ENCODE results near the gene TBX4. TPM values are rescaled to one million over a fixed set of nuclear protein-coding genes. Genes with fewer than 3 reads are reported as not detected.
"Not testable (repeated sequence)": the region's sequence is repeated elsewhere in the genome, so short reads cannot be mapped to it uniquely, and the experiment has no call there.

The TBX4 gene
- polyA plus RNA-seq, 1 donor: 0.18 TPM

DNA sequence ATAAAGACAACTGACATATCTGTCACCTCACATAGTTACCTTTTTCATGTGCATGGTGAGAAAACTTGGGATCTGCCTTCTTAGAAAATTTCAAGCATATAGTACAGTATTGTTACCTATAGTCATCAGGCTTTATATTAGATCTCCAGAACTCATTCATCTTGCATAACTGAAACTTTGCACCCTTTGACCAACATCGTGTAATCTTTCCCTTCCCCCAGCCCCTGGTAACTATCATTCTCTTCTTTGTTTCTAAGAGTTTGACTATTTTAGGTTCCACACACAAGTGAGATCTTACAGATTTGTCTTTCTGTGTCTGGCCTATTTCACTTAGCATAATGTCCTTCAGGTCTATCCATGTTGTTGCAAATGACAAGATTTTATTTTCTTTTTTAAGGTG is 22.9 kb upstream of the TBX4 start:
- DNase-seq: no peak

- not testable (repeated sequence) for DNase-seq
Observed at GRCh38 chr17:61429831-61430230, 22.4 kb upstream of the TBX4 start.

- no peak for DNase-seq
Observed at GRCh38 chr17:61431594-61432311, 20.5 kb upstream of the TBX4 start.

DNA sequence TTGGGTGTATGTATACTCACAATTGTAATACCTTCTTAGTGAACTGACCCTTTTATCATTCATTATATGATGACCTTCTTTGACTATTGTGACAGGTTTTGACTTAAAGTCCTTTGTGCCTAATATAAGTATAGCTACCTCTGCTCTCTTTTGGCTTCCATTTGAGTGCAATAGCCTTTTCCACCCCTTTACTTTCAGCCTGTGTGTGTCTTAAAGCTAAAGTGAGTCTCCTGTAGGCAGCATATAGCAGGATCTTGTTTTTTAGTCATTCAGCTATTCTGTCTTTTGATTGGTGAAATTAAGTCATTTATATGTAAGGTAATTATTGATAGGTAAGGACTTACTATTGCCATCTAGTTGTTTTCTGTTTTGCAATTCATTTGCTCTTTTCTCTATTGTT is 15.9 kb upstream of the TBX4 start:
- DNase-seq: no peak

- no peak for DNase-seq
Observed at GRCh38 chr17:61436995-61437704, 15.1 kb upstream of the TBX4 start.

DNA sequence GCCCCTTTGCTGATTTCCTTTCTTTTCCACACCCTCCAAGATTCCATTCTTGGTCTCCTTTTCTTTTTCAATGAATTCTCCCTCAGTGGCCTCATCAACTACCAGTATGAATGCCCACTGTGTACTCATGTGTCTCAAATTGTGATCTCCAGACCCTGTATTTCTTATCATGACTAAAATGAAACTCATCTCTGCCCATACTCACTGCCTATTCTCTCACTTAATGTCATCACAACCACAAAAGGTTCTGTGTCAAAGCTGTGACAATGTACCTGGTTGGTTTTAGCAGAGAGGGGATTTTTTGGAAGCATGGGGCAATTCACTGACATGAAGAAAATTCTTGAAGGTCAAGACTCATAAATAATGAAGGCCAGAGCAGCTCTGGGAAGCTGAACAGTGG is 11.5 kb upstream of the TBX4 start:
- no peak for DNase-seq

GRCh38 chr17:61441507-61441906 is 10.7 kb upstream of the TBX4 start:
- not testable (repeated sequence) for DNase-seq

DNA sequence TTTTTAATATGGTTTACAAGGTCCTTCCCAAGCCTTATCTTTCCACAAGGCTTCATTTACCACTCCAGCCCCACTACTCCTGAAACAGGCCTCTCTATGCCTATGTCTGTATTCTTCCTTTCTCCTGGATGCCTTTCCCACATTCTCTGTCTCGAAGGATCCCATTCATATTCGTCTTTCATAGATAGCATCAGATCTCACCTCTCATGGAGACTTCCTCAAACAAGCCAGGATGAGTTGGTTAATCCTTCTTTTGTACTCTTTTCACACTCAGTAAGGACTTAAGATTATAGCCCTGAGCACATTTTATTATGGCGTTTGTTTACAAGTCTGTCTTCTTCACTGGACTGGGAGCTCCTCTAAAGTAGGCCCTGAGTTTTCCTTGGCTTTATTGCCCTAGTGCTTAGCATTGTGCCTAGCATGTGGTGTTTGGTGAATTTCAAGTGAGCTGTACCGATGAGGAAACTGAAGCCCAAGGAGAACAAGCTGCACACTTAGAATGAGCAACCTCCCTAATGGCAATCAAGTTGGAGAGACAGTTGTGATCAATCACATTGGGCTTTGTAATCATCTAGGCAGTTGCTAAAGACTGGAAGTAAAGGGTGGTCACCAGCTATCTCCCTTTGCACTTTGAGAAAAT is 10.0 kb upstream of the TBX4 start:
- DNase-seq: no peak

DNA sequence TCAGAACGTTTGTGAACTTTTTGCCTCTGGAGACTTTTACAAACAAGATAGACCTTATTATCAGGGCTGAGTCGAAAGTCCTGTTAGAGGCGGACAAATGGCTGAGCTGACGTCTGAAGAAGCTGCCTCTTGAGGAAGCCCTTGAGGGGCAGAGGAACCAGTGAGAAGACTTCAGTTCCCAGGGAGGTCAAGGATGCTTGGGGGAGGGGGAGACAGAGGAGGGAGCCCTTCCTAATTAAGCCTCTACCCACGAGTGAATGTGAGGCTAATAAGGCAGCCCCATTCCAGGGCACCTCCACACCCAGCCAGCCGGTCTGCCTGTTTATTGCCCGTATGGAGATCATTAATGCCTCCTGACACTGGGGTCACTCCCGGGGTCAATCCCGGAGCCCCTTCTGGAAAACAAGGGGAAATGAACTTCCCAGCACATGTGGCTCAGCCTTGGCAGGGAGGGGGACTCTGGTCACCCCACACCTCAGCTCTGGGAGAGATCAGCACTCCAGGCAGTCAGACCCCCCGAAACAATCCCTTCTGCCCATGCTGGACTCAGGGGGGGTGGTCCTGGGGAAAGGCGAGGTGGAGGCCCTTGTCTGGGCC is 9.2 kb upstream of the TBX4 start:
- DNase-seq: no peak

DNA sequence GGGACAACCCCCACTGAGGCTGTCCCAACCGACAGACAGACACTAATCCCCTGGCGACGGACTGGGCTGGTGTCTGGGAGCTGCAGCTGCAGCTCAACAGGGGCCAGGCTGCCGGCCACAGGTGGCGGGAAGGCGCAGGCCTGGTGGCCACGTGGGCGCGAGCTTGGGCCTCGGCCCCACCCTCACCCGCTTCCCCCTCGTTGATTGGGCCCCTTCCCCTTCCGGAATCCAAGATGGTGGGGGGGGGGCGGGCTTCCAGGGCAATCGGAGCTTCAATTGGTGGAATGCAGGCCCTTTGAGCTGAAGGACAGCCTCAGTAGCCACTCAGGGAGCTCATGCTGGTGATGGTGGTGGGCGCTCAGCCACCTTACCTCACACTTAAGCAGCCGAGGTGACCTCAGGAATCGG is 8.7 kb upstream of the TBX4 start:
- DNase-seq: no peak

GRCh38 chr17:61444075-61444474 is 8.1 kb upstream of the TBX4 start:
- DNase-seq: no peak

DNA sequence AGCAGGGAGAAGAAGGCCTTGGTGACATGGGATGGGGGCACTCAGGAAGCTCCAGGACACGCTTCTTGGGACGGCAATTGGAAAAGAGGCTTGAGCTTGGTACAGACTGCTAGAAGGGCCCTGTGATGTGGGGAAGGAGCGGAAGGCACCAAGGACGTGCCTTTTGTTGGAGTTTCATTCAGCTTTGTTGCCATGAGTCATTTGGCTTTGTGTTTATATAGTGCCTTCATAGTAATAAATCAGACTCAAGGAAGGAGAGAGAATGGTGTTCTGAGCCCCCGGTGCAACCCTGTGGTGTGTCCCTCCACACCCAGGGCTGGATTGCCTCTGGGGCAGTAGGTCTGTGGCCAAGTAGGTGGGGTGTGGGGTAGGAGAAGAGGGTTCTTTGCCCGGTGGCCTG is 7.4 kb upstream of the TBX4 start:
- no peak for DNase-seq

DNA sequence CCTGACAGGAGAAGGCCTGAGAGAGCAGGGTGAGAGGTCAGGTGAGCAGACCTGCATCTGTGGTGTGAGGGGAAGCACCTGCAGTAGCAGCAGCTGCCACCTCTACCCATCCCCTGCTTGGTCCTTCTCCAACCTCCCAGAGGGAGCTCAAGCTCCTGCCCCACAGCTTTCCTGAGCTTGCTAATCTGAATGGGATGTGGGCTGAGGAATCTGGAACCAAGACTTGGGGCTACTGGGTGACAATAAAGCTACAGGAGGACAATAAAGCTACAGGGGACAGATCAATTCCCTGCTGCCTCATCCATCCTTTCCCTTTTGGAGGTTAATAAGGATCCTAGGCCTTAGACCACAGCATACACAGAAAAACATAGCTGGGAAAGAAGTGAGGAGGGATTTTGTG is 4.9 kb upstream of the TBX4 start:
- DNase-seq: no peak

- DNase-seq: no peak
Observed at GRCh38 chr17:61448042-61448441, 4.2 kb upstream of the TBX4 start.

GRCh38 chr17:61449140-61449539 is 3.1 kb upstream of the TBX4 start:
- not testable (repeated sequence) for DNase-seq

GRCh38 chr17:61449707-61450640 is 2.2 kb upstream of the TBX4 start:
- no peak for DNase-seq

DNA sequence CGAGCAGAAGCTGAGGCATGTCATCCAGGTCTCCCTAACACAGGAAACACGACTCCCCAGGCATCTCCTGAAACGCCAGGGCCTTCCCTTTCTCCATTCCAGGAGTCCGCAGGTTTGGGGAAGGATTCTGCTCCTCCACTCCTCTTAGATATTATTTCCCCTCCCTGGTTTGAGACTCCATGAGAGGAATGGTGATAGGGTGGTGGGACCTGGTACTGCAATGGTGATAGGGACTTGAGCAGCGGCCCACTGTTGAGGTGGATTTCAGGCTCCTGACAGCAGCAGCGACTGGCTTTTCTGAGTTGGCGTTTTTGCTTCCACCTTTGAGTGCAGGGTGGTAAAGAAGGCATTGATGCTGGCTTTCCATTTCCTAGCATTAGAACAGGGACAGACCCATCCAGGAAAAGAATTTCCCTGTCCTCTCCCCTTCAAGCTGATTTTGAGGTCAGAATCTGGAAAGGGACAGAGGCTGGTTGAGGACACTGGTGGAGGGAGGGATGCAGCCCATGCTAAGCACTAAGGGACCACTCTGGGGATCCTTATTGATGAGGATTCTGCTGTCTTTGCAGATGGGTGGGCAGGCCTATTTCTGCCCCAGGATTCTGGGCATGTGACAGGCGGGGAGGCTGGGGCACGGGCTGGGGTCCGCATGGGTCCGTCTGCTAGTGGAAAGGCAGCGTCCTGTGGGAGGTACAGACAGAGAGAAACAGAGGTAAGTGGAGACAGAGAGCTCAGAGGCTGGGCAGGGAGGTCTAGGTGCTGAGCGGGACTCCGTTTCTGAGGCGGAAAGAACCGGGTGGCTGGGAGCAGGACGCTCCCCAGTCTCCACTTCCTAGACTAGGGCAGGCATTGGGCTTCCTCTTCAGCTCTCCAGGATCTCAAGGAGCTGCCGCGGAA is 1.3 kb upstream of the TBX4 start:
- no peak for DNase-seq

DNA sequence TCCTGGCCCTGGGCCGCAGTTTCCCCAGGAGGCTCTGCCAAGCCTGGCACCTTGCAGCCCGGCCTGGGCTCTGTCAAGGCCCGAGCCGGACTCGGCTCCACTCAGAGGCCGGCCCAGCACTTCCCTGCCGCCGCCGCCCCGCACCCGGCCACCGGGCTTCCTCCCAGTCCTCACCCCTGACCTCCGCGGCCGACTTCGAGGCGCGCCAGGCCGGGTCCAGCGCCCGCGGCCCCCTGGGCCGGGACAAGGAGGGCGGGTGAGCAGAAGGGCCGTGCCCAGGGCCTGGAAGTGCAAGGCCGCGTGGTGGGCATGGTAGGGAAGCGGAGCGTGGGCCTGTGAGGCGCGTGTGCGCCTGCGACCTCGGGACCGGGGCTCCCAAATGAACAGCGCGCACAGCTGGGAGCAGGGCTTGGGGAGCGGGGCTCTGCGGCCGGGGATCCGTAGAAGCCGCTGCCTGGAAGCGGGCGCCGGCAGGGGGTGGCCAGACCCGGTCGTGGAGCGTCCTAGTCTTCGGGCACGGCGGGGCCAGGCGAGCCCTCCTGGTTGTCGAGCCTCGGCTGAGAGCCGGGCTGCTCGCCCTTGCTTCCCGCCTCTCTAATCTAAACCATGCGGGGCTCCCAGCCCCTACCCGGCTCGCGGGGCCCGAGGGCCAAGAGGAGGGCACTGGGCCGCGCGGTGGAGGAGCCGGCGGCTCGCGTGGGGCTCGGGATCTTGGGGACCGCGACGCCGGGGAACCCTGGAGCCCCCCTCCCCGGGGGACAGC is 503 bp upstream of the TBX4 start:
- DNase-seq: no peak

DNA sequence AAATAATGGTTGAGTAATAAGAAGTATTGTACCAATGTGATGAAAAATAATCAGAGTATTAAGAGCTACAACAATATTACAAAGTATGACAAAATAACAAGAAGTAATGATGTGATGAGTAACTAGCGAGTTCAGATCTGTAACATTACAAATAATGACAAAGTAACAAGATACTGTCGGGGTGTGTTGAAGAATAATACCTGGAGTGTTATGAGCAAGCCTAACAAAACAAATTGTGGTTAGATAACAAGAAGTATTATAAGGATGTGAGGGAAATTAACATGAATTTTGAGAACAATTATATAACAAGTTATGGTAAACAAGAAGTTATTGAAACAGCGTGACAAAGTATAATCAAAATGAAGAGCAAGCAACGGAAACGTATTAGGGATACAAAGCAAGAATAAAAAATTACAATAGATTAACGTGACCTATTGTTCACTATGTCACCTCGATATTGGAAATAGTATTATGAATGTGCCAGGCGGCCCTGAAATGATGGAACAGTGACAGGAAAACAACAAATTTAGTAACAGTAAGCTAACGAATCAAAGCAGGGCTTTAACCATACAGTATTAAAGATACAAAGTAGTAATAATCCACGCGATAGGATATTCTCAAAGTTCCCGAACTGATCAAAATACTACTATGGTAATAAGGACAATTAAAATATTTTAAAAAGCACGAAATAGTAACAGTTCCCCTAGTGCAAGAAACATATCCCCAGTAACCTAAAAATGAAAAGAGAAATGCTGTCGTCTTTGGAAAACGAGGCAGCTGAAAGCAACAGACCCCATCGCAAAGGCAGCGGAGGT is 1.6 kb downstream of the TBX4 start:
- no peak for DNase-seq
